Smooth muscle cell (in vitro differentiated cells): Measurements from ENCODE around the gene MRPS6. TPM values are rescaled to one million over a fixed set of nuclear protein-coding genes. Genes with fewer than 3 reads are reported as not detected.

Experiments
- DNase-seq: peaks from one replicate; lab custom pipeline; 2025; ENCODE audit not compliant: unreplicated experiment; lab: John Stamatoyannopoulos, UW
- H2AFZ ChIP-seq: fragments of 200-600 bp; sonication (generic); 2 replicates; pipeline ENCODE4 v1.6.0; 2016; ENCODE audit warnings: antibody characterized with exemption, low read depth, mild to moderate bottlenecking
- H3F3A ChIP-seq: fragments of 200-600 bp; sonication (generic); 2 replicates; pipeline ENCODE4 v1.6.0; 2017; ENCODE audit warnings: antibody characterized with exemption, low read depth
- H3K27ac ChIP-seq: fragments of 200-600 bp; sonication (generic); 2 replicates; pipeline ENCODE4 v1.5.1; 2016; ENCODE audit warnings: low read depth, mild to moderate bottlenecking
- H3K27me3 ChIP-seq: fragments of 200-600 bp; sonication (generic); 2 replicates; pipeline ENCODE4 v1.6.1; 2016; ENCODE audit warnings: low read depth, mild to moderate bottlenecking
- H3K36me3 ChIP-seq: fragments of 200-600 bp; sonication (generic); 2 replicates; pipeline ENCODE4 v1.5.1; 2016; ENCODE audit warnings: low read depth
- H3K4me1 ChIP-seq: fragments of 200-600 bp; sonication (generic); 2 replicates; pipeline ENCODE4 v1.5.1; 2016; ENCODE audit warnings: low read depth
- H3K4me2 ChIP-seq: fragments of 200-600 bp; sonication (generic); 2 replicates; pipeline ENCODE4 v1.6.0; 2016; ENCODE audit warnings: mild to moderate bottlenecking
- H3K4me3 ChIP-seq: fragments of 200-600 bp; sonication (generic); 2 replicates; pipeline ENCODE4 v1.5.1; 2016; ENCODE audit warnings: mild to moderate bottlenecking
- H3K79me2 ChIP-seq: fragments of 200-600 bp; sonication (generic); 2 replicates; pipeline ENCODE4 v1.6.0; 2016; ENCODE audit warnings: low read depth, mild to moderate bottlenecking
- H3K9ac ChIP-seq: fragments of 200-600 bp; sonication (generic); 2 replicates; pipeline ENCODE4 v1.6.0; 2016; ENCODE audit warnings: low read depth
- H3K9me3 ChIP-seq: fragments of 200-600 bp; sonication (generic); replicated peaks from 2 replicates; pipeline ENCODE4 v1.5.1; 2016; ENCODE audit warnings: low read depth
- H4K20me1 ChIP-seq: fragments of 200-600 bp; sonication (generic); 2 replicates; pipeline ENCODE4 v1.6.0; 2016; ENCODE audit warnings: low read depth
- WGBS: methylation state at CpG from one replicate; pipeline ENCODE4 v1.1.7; 2016; ENCODE audit warnings: low lambda C conversion rate; 5-methylcytosine and 5-hydroxymethylcytosine counted together
- polyA plus RNA-seq: library from polyadenylated mRNA; unstranded; fragments of >200 nt; fragmentation: Nextera tagmentation; extraction: Ambion mirVana; gene quantifications from 2 replicates; pipeline ENCODE4 v1.2.1, GENCODE V29; 2016
- total RNA-seq: library from RNA; depleted of rRNA; stranded (reverse); fragments of >200 nt; gene quantifications from 2 replicates; pipeline ENCODE4 v1.2.3, GENCODE V29; 2014
- TF ChIP-seq, protein P1 (sequence below): fragments of 200-600 bp; sonication (generic); IDR thresholded peaks from 2 replicates; pipeline ENCODE4 v1.5.1; 2017; ENCODE audit warnings: borderline replicate concordance, mild to moderate bottlenecking, antibody characterized with exemption; ENCODE audit not compliant: insufficient read depth, poor library complexity, severe bottlenecking

MRPS6 gene
- total and polyA plus RNA-seq, 2 experiments from 2014 or later: 47.8 to 152 TPM

DNA sequence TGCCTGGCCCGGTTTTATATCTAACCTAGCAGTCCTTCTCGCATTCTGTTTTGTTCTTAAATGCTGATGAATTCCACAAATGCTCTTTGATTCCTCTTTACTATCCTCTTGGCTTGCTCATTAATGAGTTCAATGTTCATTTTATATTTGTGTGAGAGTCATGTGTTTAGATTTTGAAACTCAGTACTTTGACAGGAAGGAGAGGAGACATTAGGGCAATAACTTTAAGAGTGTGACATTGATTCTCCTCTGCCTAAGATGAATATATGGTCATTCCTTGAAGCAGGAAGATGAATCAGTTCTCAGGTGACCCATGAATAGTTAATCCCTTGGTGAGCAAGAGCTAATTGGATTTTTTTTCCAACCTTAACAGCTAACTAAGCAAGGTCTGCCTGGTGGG is 84.1 kb downstream of the MRPS6 start:
- Histone ChIP-seq H3K27ac (no peak overlapping the region), H3K79me2 (no peaks in the 10 kb centered on the region), H3K4me1 (no peaks in the 10 kb centered on the region), H3K9me3 (no peaks in the 10 kb centered on the region), H3K27me3 (no peaks in the 10 kb centered on the region), H3K36me3 (no peaks in the 10 kb centered on the region), H3F3A (no peaks in the 10 kb centered on the region), H3K4me3 (no peak overlapping the region), H2AFZ (no peak overlapping the region), H4K20me1 (no peaks in the 10 kb centered on the region), H3K9ac (no peak overlapping the region), H3K4me2 (no peak overlapping the region)
- TF ChIP-seq, protein P1, sequence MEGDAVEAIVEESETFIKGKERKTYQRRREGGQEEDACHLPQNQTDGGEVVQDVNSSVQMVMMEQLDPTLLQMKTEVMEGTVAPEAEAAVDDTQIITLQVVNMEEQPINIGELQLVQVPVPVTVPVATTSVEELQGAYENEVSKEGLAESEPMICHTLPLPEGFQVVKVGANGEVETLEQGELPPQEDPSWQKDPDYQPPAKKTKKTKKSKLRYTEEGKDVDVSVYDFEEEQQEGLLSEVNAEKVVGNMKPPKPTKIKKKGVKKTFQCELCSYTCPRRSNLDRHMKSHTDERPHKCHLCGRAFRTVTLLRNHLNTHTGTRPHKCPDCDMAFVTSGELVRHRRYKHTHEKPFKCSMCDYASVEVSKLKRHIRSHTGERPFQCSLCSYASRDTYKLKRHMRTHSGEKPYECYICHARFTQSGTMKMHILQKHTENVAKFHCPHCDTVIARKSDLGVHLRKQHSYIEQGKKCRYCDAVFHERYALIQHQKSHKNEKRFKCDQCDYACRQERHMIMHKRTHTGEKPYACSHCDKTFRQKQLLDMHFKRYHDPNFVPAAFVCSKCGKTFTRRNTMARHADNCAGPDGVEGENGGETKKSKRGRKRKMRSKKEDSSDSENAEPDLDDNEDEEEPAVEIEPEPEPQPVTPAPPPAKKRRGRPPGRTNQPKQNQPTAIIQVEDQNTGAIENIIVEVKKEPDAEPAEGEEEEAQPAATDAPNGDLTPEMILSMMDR: no peak
- no peak for DNase-seq
- 90% methylated on average over 2 of the region's 2 CpGs for WGBS

DNA sequence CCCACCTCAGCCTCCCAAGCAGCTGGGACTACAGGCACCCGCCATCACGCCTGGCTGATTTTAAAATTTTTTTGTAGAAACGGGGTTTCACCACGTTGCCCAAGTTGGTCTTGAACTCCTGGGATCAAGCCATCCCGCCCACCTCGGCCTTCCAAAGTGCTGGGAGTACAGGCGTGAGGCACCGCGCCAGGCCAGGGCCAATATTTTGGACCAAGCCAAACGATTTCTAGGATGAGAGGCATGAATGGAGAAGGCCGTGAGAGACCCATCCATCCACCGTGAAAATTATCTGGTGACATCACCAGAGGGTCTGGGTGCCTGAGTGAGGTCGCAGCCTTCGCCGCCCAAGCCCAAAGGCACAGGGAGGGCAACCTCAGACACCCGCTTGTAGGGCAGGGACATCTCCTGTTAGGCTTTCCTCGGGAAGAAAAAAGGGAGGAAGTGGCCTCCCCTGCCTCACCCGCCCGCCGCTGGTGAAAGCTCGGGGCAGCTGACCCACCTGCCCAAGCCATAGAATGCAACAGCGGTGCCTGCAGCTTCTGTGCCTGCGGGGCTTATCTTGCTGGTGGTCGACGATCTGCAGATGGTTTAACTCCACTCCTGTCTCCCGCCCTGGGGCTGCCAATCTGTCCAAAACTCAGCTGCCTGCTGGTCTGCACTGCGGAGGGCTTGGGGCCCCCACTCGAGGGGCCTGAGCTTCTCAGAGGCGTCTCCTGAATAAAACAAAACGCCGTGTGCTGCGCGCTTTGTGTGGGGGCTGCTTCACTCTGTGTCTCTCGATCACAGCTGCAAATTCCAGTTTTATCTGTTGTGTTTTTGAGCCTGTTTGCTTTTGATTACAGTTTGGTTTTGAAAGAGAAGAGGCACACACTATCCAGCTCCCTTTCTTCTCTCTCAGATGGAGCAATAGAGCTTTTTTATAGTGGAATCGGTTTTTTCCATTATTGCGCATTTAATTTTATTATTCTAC is 85.8 kb downstream of the MRPS6 start:
- Histone ChIP-seq H3K4me1 (no peaks in the 10 kb centered on the region), H3K9me3 (peaks cover 5% of the 10 kb centered on the region), H3K4me3 (no peak overlapping the region), H3K27me3 (no peaks in the 10 kb centered on the region), H3K27ac (no peak overlapping the region), H3K4me2 (no peak overlapping the region), H3K79me2 (no peaks in the 10 kb centered on the region), H3K36me3 (no peaks in the 10 kb centered on the region), H3K9ac (no peak overlapping the region), H4K20me1 (no peaks in the 10 kb centered on the region), H2AFZ (no peak overlapping the region), H3F3A (no peaks in the 10 kb centered on the region)
- no peak for DNase-seq
- TF ChIP-seq, protein P1: no peak
- 86% methylated on average over 36 of the region's 36 CpGs for WGBS

DNA sequence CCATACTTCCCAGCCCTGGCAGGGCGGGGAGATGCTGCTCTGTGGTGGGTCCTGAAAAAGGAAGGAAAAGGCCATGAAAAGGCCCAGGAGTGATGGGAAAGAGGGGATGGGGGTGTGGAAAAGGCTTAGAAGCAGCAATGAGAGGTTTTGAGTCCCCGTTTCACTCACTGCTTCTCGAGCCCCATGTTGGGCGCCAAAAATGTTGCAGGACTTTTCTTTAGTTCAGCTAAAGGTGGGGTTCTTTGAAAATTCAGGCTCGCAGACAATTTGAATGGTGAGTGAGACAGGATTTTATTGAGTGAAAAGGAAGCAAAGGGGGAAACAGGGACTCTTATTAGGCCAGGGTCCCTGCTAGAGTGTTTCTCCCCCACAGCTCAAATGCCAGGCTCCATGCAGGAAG is 93.1 kb downstream of the MRPS6 start:
- Histone ChIP-seq H3F3A (no peaks in the 10 kb centered on the region), H3K4me2 (no peak overlapping the region), H3K4me3 (no peak overlapping the region), H3K9me3 (peaks cover 39% of the 10 kb centered on the region), H3K27ac (no peak overlapping the region), H2AFZ (no peak overlapping the region), H3K36me3 (peaks cover 15% of the 10 kb centered on the region), H3K4me1 (no peaks in the 10 kb centered on the region), H3K79me2 (no peaks in the 10 kb centered on the region), H3K27me3 (no peaks in the 10 kb centered on the region), H3K9ac (no peak overlapping the region), H4K20me1 (no peaks in the 10 kb centered on the region)
- TF ChIP-seq, protein P1: no peak
- DNase-seq: no peak
- WGBS: 97% methylated on average over 5 of the region's 5 CpGs

DNA sequence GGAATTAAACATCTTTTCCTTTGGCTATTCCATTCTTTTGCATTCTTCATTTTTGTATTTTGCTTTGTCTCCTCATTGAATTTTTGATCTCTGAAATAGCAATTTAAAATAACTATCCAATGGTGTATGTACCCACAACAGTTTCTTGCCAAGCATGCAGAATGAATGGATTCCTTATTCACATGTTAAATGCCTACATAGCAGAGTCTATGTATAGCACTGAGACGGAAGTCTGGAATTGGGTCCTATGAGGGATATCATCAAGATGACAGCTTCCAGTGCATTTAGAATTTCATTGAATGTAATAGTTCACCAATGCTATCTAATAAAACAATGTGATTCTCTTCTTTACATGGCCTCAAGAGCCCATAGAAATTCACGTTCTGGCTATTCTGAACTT is 97.5 kb downstream of the MRPS6 start:
- Histone ChIP-seq H3K36me3 (peaks cover 12% of the 10 kb centered on the region), H2AFZ (no peak overlapping the region), H3K4me2 (no peak overlapping the region), H3K27ac (no peak overlapping the region), H3K9ac (no peak overlapping the region), H3K27me3 (no peaks in the 10 kb centered on the region), H3F3A (no peaks in the 10 kb centered on the region), H3K4me3 (no peak overlapping the region), H3K9me3 (peaks cover 35% of the 10 kb centered on the region), H3K79me2 (no peaks in the 10 kb centered on the region), H4K20me1 (no peaks in the 10 kb centered on the region), H3K4me1 (no peaks in the 10 kb centered on the region)
- 100% methylated on average over 2 of the region's 2 CpGs for WGBS
- DNase-seq: no peak
- TF ChIP-seq, protein P1: no peak
